Measurements from ENCODE around the gene LRRC52. TPM values are rescaled to one million over a fixed set of nuclear protein-coding genes. Genes with fewer than 3 reads are reported as not detected.

The LRRC52 gene
- total and polyA plus RNA-seq, 2 donors (not counting 1 experiment from before 2014, with no cell fraction given) = not detected

- no peaks in the 10 kb centered on the region for H3K4me1 Mint-ChIP-seq
- Histone ChIP-seq H3K4me2 (replicated peaks; ENCODE audit: low read depth, low read length, poor library complexity, severe bottlenecking) (no peak overlapping the region), H4K20me1 (ENCODE audit: control insufficient read depth, insufficient read depth, low read length, poor library complexity, severe bottlenecking) (no peaks in the 10 kb centered on the region), H3K27ac (ENCODE audit: low read length in 2 of 2) (no peak overlapping the region), H3K4me1 (ENCODE audit: control insufficient read depth in 2 of 2, insufficient read depth in 2 of 2, low read length in 2 of 2) (no peaks in the 10 kb centered on the region), H3K9me3 (ENCODE audit: control extremely low read depth in 1 of 3, control insufficient read depth in 2 of 3, insufficient read depth in 1 of 3, low read length in 2 of 3) (peaks cover 0 to 3% (median 0%) of the 10 kb centered on the region in 3 donors), H2AFZ (ENCODE audit: insufficient read depth, low read depth, low read length, poor library complexity, severe bottlenecking) (no peak overlapping the region), H3K27me3 (replicated peaks in 1 of 4; ENCODE audit: control extremely low read depth in 1 of 4, control insufficient read depth in 3 of 4, insufficient read depth in 4 of 4, low read length in 3 of 4) (peaks cover 0 to 10% (median 1%) of the 10 kb centered on the region in 4 experiments), H3K4me3 (ENCODE audit: control extremely low read depth in 1 of 5, extremely low read depth in 1 of 5, insufficient read depth in 1 of 5, low read depth in 2 of 5, low read length in 4 of 5) (no peak overlapping the region), H3K36me3 (replicated peaks in 1 of 2; ENCODE audit: control extremely low read depth in 1 of 2, control insufficient read depth in 1 of 2, extremely low read depth in 1 of 2, insufficient read depth in 2 of 2, low read length in 1 of 2) (no peaks in the 10 kb centered on the region), H3K79me2 (ENCODE audit: control insufficient read depth, insufficient read depth, low read length) (no peaks in the 10 kb centered on the region), H3K9ac (ENCODE audit: low read length) (no peak overlapping the region)
- TF ChIP-seq CTCF (IDR thresholded peaks at IDR 0.05) (no peak), EZH2 (IDR thresholded peaks at IDR 0.05; ENCODE audit: borderline replicate concordance, insufficient read depth, low read depth, low read length, poor library complexity, severe bottlenecking) (no peak)
- WGBS (ENCODE audit: insufficient coverage) = 94% methylated on average over 15 of the region's 15 CpGs
- intact Hi-C loops (cut with micrococcal nuclease) = no loop called here
- peaks cover 43% of the 10 kb centered on the region for H3K27me3 Mint-ChIP-seq
- ATAC-seq (ENCODE audit: low read depth) (no peak), DNase-seq (no peak)
- POLR2A ChIA-PET = no interaction called here
- no peaks in the 10 kb centered on the region for H3K9me3 Mint-ChIP-seq (ENCODE audit: insufficient read depth)
- no peak overlapping the region for H3K4me3 Mint-ChIP-seq
- CTCF ChIA-PET = no interaction called here
- no peak overlapping the region for H3K27ac Mint-ChIP-seq
Observed at GRCh38 chr1:165563551-165563950, 19.8 kb downstream of the LRRC52 start.

GRCh38 chr1:165564561-165564960 lies 20.8 kb downstream of the LRRC52 start:
- ATAC-seq (ENCODE audit: low read depth) = no peak
- CTCF ChIA-PET = no interaction called here
- no peak overlapping the region for H3K27ac ChIP-seq (ENCODE audit: low read length in 2 of 2)
- H3K4me1 ChIP-seq (ENCODE audit: control insufficient read depth in 2 of 2, insufficient read depth in 2 of 2, low read length in 2 of 2) = no peaks in the 10 kb centered on the region
- peaks cover 0 to 3% (median 0%) of the 10 kb centered on the region in 3 donors for H3K9me3 ChIP-seq (ENCODE audit: control extremely low read depth in 1 of 3, control insufficient read depth in 2 of 3, insufficient read depth in 1 of 3, low read length in 2 of 3)
- POLR2A ChIA-PET = no interaction called here
- no peaks in the 10 kb centered on the region for H3K79me2 ChIP-seq (ENCODE audit: control insufficient read depth, insufficient read depth, low read length)
- no peaks in the 10 kb centered on the region for H4K20me1 ChIP-seq (ENCODE audit: control insufficient read depth, insufficient read depth, low read length, poor library complexity, severe bottlenecking)
- Mint-ChIP-seq H3K4me1 (no peaks in the 10 kb centered on the region), H3K4me3 (no peak overlapping the region), H3K27me3 (peaks cover 45% of the 10 kb centered on the region), H3K9me3 (ENCODE audit: insufficient read depth) (no peaks in the 10 kb centered on the region), H3K27ac (no peak overlapping the region)
- DNase-seq = no peak
- WGBS (ENCODE audit: insufficient coverage) = 60% methylated on average over 3 of the region's 4 CpGs
- H3K36me3 ChIP-seq (replicated peaks in 1 of 2; ENCODE audit: control extremely low read depth in 1 of 2, control insufficient read depth in 1 of 2, extremely low read depth in 1 of 2, insufficient read depth in 2 of 2, low read length in 1 of 2) = no peaks in the 10 kb centered on the region
- no peak overlapping the region for H2AFZ ChIP-seq (ENCODE audit: insufficient read depth, low read depth, low read length, poor library complexity, severe bottlenecking)
- TF ChIP-seq EZH2 (IDR thresholded peaks at IDR 0.05; ENCODE audit: borderline replicate concordance, insufficient read depth, low read depth, low read length, poor library complexity, severe bottlenecking) (no peak), CTCF (IDR thresholded peaks at IDR 0.05) (no peak)
- peaks cover 0 to 10% (median 0%) of the 10 kb centered on the region in 4 experiments for H3K27me3 ChIP-seq (replicated peaks in 1 of 4; ENCODE audit: control extremely low read depth in 1 of 4, control insufficient read depth in 3 of 4, insufficient read depth in 4 of 4, low read length in 3 of 4)
- no peak overlapping the region for H3K4me3 ChIP-seq (ENCODE audit: control extremely low read depth in 1 of 5, extremely low read depth in 1 of 5, insufficient read depth in 1 of 5, low read depth in 2 of 5, low read length in 4 of 5)
- H3K9ac ChIP-seq (ENCODE audit: low read length) = no peak overlapping the region
- no peak overlapping the region for H3K4me2 ChIP-seq (replicated peaks; ENCODE audit: low read depth, low read length, poor library complexity, severe bottlenecking)
- intact Hi-C loops (cut with micrococcal nuclease) = no loop called here

Data from B cell (primary cell).